Measurements from ENCODE around the gene SLC26A11.
"Not testable (repeated sequence)": the region's sequence is repeated elsewhere in the genome, so short reads cannot be mapped to it uniquely, and the experiment has no call there.

- not testable (repeated sequence) for TF ChIP-seq MYC (IDR thresholded peaks at IDR 0.05; ENCODE audit: low read depth, low read length); CTCF (IDR thresholded peaks at IDR 0.05; ENCODE audit: low read depth, low read length); POLR2A (IDR thresholded peaks at IDR 0.05; ENCODE audit: extremely low read depth, insufficient read length); MAX (IDR thresholded peaks at IDR 0.05; ENCODE audit: low read depth, low read length)
These were observed 20.9 kb upstream of the SLC26A11 start for GRCh38 chr17:80199295-80199694.
